OCI-LY3 (cell line): ENCODE results near the gene SSTR5.

Experiments
- EZH2phosphoT487 ChIP-seq: fragments of 200-600 bp; shearing (Covaris generic); IDR thresholded peaks from 2 replicates; pipeline ENCODE4 v1.6.1; 2018; ENCODE audit warnings: antibody characterized with exemption, mixed run types, low read depth
- TF ChIP-seq, protein P1 (sequence below): fragments of 200-600, 300-600 bp; sonication (generic); IDR thresholded peaks from 2 replicates; pipeline ENCODE4 v1.5.1; 2014; ENCODE audit warnings: antibody characterized with exemption, low read length, low read depth

- TF ChIP-seq, protein P1, sequence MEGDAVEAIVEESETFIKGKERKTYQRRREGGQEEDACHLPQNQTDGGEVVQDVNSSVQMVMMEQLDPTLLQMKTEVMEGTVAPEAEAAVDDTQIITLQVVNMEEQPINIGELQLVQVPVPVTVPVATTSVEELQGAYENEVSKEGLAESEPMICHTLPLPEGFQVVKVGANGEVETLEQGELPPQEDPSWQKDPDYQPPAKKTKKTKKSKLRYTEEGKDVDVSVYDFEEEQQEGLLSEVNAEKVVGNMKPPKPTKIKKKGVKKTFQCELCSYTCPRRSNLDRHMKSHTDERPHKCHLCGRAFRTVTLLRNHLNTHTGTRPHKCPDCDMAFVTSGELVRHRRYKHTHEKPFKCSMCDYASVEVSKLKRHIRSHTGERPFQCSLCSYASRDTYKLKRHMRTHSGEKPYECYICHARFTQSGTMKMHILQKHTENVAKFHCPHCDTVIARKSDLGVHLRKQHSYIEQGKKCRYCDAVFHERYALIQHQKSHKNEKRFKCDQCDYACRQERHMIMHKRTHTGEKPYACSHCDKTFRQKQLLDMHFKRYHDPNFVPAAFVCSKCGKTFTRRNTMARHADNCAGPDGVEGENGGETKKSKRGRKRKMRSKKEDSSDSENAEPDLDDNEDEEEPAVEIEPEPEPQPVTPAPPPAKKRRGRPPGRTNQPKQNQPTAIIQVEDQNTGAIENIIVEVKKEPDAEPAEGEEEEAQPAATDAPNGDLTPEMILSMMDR = no peak
- TF ChIP-seq EZH2phosphoT487 = no peak
Measured at GRCh38 chr16:1049113-1049975, 23.2 kb upstream of the SSTR5 start.
